GM19395 (cell line): ENCODE measurements around the gene TMEM259.

Experiments
- ATAC-seq: cut with Tn5 transposase; IDR thresholded peaks from one replicate; pipeline ENCODE4 v1.9.1; 2021; ENCODE audit warnings: mild to moderate bottlenecking, moderate library complexity; ENCODE audit not compliant: unreplicated experiment

Gene TMEM259

GRCh38 chr19:1017906-1018305 lies 3.0 kb downstream of the TMEM259 start:
- no peak for ATAC-seq

- no peak for ATAC-seq
Observed at GRCh38 chr19:1017115-1017905, 3.6 kb downstream of the TMEM259 start.

- no peak for ATAC-seq
Observed at GRCh38 chr19:1016647-1017114, 4.2 kb downstream of the TMEM259 start.

GRCh38 chr19:1015782-1016646 lies 4.9 kb downstream of the TMEM259 start:
- ATAC-seq = no peak

- ATAC-seq = no peak
Observed at GRCh38 chr19:1015061-1015781, 5.7 kb downstream of the TMEM259 start.

GRCh38 chr19:1014161-1015060 lies 6.5 kb downstream of the TMEM259 start:
- no peak for ATAC-seq

GRCh38 chr19:1013218-1013617 lies 7.7 kb downstream of the TMEM259 start:
- no peak for ATAC-seq

GRCh38 chr19:1012334-1012733 lies 8.6 kb downstream of the TMEM259 start:
- no peak for ATAC-seq

- ATAC-seq = no peak
Observed at GRCh38 chr19:1011831-1012333, 9.0 kb downstream of the TMEM259 start.

- no peak for ATAC-seq
Observed at GRCh38 chr19:1010586-1011510, 10.1 kb downstream of the TMEM259 start.

GRCh38 chr19:1009981-1010538 lies 10.9 kb downstream of the TMEM259 start:
- ATAC-seq = no peak

- no peak for ATAC-seq
Observed at GRCh38 chr19:1009041-1009980, 11.6 kb downstream of the TMEM259 start.

GRCh38 chr19:1008268-1009040 lies 12.5 kb downstream of the TMEM259 start:
- no peak for ATAC-seq

- ATAC-seq = no peak
Observed at GRCh38 chr19:1007399-1008251, 13.3 kb downstream of the TMEM259 start.

GRCh38 chr19:1006711-1007398 lies 14.1 kb downstream of the TMEM259 start:
- no peak for ATAC-seq
